Ovary (tissue), 3 donors: Measurements from ENCODE around the gene FHOD3.

Source experiments
- CTCF ChIP-seq, 3 donors: fragments of 450-650 bp in 2 of 3; fragments of 200-600 bp in 1 of 3; IDR thresholded peaks; one replicate each; pipeline versions ENCODE4 v1.5.1 to v1.8.0; 2016 to 2022; ENCODE audit warnings: antibody characterized with exemption in 3 of 3, mild to moderate bottlenecking in 1 of 3
- EP300 ChIP-seq: sonication (generic); formaldehyde crosslinking; IDR thresholded peaks from one replicate; pipeline ENCODE4 v1.6.1; 2017; ENCODE audit warnings: antibody characterized with exemption
- donor health status: DM: no; HTN: no; CAD: no.

DNA sequence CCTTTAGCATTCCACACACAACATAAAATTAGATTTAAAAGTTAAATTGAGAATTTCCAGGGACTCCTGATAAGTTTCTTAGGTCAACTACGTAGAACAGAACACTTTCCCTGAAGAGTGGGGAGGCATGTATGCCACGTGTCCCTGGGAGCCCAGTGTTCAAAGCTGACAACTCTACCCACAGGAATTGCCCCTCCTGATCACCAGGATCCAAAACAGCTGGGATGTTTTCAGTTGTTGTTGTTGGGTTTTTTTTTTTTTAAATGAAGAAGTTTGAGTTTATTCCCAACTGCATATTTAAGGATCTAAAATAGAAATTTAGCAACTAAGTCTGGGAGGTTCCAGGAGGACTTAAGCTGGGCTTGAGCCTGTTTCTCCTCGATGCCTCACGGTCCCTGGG lies 430.8 kb downstream of the FHOD3 start:
- TF ChIP-seq CTCF (IDR thresholded peaks at IDR 0.05) (no peak), EP300 (no peak)
